Measurements from ENCODE around the gene C1orf53. TPM values are rescaled to one million over a fixed set of nuclear protein-coding genes. Genes with fewer than 3 reads are reported as not detected.

Gene C1orf53
- total and polyA plus RNA-seq, 2 of the 4 experiments (the other 2 are of a cell fraction) = 4.8 to 7.0 TPM

DNA sequence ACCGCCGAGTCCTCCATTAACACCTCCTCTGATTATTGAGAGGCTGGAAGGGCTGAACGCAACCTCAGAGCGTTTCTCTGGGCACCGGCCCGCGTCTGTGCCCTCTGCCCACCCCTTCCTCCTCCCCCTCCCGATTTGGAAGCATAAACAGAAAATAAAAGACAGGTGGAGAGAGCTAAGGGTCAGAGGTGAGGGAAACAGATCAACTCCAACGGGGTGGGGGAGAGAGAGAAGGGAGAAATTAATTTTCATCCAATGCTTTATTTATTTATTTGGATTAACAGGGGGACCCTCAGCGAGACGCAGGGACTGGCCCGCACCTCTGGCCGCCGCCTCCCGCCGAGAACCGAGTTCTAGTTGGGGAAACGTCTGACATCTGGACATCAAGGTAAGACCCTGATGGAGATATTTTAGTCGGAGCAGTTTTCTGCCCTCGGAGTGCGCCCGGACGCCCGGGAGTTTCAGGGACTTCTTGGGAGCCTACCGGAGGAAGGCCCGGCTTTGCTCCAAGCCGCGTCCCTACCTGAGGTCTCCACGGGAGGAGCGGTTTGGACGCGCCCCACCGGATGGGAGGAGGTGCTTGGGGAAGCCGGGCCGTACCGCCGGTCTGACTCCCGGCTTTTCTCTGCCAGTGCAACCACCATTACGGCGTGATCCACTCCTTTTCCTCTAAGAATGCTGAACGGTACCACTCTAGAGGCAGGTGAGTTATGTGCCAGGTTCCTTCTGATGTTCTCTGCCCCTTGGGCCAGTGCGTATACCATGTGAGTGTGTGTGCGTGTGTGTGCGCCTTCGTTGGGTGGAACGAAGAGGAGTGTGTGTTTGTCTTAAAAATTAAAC, 9.6 kb downstream of the C1orf53 start (continued):
- TF ChIP-seq SMC3 (IDR thresholded peaks at IDR 0.05; ENCODE audit: low read depth, low read length) (no peak), RCOR1 (IDR thresholded peaks at IDR 0.05; ENCODE audit: insufficient replicate concordance, low read length) (no peak), CHD1 (IDR thresholded peaks at IDR 0.05; ENCODE audit: low read depth, low read length) (no peak), NFE2L2 (IDR thresholded peaks at IDR 0.05; ENCODE audit: low read depth, low read length) (no peak), MAFK (IDR thresholded peaks at IDR 0.05; ENCODE audit: low read depth, low read length) (no peak), FOS (IDR thresholded peaks at IDR 0.05; ENCODE audit: low read depth, low read length) (no peak)
